GM21576 (cell line): ENCODE results near the gene ST7.
"Not testable (repeated sequence)": the region's sequence is repeated elsewhere in the genome, so short reads cannot be mapped to it uniquely, and the experiment has no call there.

Source experiments
- ATAC-seq: cut with Tn5 transposase; IDR thresholded peaks from one replicate; pipeline ENCODE4 v1.9.1; 2021; ENCODE audit warnings: mild to moderate bottlenecking, moderate library complexity; ENCODE audit not compliant: unreplicated experiment

Gene ST7

DNA sequence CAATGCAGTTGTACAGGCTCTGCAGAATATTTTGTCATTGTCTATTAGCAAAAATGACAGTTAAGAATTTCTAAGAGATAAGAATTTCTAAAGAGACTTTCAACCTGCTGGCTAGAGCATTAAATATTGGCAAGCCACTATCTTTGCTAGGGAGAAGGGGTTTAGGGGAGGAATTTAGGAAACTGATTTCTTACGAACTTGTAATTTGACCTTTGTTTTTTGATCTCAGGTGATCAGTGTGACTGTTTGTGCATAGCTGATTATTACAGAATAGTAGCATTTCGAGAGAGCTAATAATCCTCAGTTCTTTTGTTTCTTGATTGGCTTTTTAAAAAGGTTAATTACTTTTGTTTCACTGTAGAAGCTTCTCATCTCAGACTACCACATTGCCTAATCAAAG, 68.1 kb downstream of the ST7 start:
- no peak for ATAC-seq

DNA sequence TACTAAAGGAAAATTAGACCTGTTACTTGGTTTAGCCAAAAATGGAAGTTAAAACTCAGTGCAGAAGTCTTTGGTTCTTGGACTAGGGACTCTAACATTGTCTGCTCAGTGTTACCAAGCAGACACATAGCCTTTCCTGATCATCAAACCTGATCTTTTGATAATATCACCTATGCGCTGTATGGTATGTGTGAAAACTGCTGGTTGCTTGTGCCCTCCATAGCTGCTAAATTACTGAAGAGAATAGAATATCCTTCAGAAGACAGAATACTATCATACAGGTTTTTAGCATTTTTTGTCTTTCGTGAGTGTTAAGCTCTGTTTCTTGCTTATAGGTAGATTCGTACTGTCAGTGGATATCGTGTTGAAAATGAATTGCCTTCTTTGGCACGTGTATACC, 68.7 kb downstream of the ST7 start:
- ATAC-seq, result no peak

DNA sequence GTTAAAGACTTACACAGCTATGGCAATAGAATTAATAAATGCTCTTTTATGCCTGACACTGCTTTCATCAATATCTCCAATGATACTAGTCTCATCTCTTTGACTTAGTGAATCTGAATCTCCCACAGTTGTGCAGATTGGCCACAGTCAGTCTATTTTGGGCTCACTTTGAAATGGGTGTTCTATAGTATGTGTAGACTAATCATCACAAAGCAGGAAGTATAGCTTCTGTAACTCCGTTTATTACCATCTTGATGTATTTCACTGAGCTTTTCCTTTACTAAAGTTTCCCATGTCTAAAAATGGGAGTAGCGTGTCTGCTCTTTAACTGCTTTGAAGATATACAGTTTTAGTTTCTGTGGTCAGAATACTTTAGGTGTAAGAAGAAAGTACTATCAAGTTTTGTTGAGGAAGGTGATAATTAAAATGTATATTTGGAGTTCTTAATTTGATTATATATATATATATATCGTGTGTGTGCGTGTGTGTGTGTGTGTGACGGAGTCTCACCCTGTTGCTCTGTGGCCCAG, 70.1 kb downstream of the ST7 start:
- ATAC-seq, result peak; percentile 85

DNA sequence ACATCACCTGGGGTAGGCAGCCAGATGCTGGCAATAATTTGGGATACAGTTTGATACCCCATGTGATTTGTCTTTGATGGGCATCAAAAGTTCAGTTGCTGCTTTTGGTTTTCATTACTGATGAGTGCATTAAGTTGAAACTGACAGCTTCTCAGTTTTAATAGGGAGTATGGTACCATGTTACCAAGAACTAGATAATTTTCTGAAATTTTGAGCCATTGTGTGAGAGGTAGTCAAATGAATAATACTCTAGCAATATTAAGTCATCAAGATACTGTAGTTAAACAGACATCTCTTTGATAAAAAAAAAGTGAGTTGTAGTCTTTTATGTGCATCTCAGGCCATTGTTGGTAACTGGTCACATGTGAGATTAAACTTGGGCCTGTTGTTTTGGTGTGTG, 71.5 kb downstream of the ST7 start:
- ATAC-seq, result no peak

DNA sequence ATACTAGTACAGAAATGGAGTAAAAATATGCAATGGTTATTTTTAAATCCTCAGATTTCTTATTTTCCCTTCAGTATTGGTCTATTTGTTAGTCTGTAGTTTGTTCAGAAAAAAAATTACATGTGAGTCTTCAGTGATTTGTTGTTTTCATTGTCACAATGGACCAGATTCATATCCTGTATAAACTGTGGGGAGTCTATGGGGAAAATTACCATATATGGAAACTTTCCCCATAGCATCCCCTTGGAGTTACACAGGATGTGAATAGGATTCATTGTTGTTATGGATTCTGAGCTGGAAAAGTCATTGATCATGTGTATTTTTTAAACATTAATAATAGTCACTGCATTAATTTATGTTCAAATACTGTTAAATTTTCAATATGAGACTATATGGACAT, 72.6 kb downstream of the ST7 start:
- ATAC-seq, result no peak

DNA sequence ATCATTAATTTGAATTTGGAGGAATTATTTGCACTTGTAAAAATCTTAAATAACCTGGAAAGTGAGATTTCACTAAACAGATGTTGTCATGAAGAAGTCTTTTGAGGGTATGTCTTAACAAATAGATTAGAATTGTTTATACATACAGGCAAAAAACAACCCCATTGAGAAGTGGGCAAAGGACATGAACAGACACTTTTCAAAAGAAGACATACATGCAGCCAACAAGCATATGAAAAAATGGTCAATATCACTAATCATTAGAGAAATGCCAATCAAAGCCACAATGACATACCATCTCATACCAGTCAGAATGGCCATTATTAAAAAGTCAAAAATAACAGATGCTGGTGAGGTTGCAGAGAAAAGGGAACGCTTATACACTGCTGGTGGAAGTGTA, 77.0 kb downstream of the ST7 start:
- ATAC-seq, result not testable (repeated sequence)

DNA sequence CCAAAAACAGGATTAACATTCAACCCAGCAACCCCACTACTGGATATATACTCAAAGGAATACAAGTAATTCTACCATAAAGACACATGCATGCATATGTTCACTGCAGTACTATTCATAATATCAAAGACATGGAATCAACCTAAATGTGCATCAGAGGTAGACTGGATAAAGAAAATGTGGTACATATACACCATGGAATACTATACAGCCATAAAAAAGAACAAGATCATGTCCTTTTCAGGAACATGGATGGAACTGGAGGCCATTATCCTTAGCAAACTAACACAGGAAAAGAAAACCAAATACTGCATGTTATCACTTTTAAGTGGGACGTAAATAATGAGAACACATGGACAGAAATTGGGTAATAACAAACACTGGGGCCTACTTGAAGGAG, 77.5 kb downstream of the ST7 start:
- ATAC-seq, result not testable (repeated sequence)

DNA sequence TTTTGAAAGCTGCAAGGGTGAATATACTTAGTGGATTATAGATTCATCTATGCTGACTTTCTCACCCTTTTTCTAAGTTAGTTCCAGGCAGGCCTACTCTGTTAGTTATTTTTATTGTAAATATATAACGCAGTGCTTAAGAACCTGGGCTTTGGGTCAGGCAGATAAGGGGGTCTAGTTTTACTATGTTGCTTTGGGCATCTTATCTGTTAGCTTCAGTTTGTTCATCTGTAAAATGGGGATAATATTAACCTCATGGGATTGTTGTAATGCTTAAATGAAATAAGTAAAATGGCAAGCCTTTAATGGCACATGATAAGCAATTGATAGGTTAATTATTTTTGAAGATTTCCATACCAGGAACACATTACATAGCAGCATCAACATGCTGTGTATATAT, 79.5 kb downstream of the ST7 start:
- ATAC-seq, result no peak

DNA sequence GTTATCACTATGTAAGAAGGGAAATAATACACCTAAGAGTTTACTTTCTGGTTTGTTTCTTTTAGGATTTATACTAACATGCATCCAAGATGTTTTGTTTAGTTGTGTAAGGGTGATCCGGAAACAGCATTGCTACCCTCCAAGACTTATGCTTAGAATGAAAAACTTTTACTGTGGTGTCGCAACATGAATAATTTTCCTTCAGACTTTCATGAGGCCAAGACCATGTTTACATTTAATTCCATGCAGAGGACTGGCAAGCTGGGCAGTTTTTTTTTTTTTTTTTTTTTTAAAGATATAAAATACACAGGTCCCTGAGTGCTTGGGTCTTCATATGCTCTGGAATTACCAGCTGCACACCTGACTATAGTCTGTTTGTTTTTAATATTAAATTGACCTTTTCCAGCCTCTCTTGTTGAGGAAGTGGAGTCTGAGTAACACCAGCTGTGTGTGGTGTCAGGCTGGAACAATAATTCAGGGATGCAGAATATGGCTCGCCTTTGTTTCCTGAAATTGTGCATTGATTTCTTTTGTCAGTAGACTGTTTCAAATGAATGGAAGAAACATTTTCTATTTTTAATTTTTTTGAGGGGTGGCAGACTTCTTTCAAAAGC, 81.7 kb downstream of the ST7 start:
- no peak for ATAC-seq

DNA sequence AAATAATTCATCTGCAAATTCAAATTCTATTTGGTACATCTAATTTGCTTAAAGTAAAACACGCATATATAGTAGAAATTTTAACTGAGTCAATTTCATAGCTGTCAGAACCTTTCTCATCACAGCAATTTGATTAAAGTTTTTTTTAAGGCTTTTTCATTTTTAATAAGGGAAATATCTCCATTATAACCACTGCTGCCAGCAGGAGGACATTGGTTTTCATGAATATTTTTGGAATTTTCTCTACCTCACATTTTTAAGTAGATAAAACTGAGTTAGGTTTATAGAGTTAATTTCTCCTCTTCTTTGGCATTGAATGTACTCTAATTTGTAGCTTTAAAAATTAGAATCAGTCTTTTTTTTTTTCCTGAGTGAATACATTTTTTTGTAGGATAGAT, 82.2 kb downstream of the ST7 start:
- ATAC-seq, result no peak

DNA sequence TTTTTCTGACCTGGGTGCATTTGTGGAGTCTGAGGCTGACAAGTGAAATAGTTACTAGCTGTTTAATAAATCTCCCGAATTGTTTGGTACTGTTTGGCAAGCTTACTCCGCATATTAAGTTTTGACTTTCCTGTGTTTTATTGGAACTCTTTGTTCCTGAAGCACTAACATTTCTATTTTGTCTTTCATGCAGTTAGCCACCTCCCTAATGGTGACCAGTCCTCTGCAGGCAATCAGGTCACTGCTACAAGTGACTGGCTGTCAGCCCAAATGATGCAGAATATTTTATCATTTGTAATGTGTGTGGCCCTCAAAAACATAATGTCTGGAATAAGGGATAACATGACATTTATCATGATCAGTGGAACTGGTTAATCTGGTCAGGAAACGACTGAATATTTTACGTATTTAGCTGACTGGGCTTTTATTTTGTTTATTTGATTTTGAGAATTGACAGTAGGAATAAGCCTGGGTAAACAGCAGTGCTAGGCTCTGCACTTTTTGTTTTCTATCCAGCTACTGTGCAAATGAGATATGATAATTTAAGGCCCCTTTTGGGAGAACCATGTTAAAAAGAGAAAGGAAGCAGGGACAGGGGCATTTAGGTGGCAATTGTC, 82.9 kb downstream of the ST7 start:
- ATAC-seq, result no peak

DNA sequence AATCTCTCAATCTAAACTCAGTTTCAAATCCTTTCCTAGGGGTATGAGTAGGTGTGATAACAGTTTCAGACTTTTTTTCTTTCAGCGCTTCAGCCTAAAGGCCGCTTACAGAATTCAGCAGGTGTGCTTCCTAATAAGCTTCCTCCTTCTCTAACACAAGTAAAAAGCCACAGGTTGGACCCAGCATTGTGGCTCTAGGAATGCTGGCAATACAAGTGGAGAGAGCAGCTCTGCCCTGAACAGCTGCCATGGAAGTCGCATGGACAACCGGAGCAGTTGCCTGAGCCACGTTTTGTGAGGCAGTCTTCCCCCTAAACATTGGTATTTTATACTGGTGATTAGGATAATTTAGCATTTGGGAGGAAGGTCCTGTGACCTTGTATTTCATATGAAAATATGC, 83.5 kb downstream of the ST7 start:
- ATAC-seq, result no peak

DNA sequence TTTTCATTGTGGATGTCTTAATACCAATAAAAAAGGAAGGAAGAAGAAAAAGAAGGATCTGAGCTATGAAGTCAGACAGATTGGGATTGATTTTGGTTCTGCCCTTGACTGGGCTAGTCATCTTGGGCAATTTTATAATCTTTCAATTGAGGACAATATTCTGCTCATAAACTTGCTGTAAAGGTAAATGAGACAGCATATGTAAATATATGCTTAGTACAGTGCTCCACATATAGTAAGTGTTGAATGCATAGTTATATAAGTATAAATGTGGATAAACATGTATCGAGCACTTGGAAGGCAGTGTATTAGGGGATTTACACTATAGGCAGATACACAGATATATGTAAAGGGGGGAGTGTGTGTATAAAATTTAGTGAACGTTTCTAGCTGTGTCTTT, 85.1 kb downstream of the ST7 start:
- no peak for ATAC-seq

DNA sequence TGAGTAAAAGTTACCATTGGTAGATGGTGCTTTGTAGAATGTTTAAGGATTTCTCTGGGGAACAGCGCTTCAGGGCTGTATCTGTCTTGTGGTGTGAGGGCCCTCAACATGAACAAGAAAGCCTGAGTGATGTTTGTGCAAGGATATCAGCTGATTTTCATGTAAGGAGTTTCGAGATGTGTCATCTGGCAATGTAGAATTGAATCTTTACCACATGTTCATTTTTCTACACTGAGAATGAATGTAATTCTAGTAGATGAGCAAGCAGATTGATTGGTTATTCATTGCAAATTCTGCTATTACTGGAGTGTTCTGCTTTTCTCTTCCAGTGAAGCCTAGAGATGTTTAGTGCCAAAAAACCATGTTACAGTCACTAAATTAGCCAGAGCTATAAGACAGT, 87.7 kb downstream of the ST7 start:
- peak; percentile 91 for ATAC-seq

DNA sequence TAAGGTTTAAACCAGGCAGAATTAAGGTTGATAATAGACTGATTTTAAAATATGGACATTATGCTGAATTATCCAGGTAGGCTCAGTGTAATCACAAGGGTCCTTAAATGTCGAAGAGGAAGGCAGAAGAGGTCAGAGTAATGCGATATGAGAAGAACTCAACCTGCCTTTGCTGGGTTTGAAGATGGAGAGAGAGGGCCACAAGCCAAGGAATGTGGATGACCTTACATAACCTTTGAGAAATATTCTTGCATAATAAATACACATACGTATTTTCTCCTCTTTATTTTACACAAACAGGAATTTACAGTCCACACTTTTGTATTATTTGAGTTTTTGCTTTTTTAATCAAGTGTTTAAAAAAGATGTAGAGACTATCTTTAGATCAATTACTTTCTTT, 88.5 kb downstream of the ST7 start:
- no peak for ATAC-seq

DNA sequence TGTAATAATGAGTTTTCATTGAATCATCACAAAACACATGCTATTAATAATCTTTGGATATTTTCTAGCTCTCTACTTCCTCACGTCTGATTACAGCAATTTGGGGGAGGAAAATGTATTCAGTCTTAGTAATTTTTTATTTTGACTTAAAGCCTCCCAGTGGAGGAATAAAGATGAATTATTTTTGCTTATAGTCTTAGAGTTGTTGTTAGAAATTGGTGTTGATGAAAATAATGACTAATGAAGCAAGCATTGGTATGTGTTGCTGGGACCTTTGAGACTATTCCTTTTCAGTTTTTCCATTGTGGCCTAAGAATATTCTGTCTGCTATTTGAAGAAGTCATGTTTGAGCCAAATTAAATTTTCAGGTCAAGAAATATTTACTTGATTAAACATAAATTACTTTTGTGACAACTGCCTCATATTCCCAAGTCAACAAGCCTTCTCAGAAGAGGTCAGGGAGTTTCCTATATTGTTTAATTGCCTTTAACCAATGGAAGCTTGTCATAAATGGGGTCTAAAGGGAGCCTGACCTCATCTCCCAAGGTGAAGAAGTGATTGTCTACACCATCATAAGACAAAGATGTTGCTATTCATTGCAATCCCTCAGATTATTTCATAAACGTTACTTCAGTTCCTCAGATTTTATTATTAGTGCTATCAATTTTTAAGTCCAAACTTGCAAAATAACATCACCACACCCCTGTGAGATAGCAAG, 90.0 kb downstream of the ST7 start:
- no peak for ATAC-seq

DNA sequence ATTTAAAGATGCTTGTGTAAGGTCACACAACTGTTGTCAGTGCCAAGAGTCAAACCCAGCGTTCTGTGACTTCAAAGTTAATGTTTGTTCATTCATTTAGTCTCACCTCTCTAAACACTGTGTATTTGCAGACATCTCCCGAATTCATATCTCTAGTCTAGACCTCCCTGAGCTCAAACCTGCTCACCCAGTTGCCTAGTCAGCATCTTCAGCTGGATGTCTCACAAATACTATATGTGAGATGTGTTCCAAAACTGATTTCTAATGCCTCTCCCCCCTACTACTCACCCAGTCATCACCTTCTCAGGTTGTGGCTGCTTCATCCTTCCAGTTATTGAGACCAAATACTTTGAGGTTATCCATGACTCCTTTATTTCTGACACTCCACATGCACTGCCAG, 91.4 kb downstream of the ST7 start:
- ATAC-seq, result no peak

DNA sequence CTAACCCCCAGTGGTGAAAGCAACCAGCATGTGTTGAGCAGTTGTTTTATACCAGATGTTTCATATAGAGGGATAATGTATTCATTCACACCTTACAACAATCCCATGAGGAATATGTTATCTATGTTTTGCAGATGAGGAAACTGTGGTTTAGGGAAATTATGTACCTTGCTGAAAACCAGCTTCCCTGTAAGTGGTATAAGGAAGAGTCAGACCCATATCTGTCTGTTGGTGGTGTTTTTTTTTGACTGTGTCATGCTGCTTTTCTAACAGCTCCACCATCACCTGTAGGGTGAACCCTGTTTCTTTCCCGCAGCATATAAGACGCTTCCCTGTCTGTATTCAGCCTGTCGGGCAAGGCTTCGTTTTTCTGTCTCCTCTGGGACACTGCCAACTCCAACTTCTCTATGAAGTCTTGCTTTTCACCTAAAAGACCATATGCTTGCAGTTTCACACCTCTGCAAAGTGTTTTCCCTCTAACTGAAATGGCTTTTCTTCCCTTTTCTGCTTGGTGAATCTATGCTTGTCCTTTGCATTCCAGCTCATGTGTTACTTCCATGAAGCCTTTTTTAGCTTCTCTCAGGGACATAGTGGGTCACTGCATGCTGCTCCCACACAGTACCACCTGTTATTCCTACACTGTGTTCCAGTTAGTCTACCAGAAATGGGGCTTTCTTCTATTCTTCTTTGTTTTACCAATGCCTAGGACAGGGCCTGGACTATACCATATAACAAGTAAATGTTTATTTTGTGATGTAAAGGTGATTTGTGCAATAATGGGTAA, 92.8 kb downstream of the ST7 start:
- ATAC-seq, result no peak

DNA sequence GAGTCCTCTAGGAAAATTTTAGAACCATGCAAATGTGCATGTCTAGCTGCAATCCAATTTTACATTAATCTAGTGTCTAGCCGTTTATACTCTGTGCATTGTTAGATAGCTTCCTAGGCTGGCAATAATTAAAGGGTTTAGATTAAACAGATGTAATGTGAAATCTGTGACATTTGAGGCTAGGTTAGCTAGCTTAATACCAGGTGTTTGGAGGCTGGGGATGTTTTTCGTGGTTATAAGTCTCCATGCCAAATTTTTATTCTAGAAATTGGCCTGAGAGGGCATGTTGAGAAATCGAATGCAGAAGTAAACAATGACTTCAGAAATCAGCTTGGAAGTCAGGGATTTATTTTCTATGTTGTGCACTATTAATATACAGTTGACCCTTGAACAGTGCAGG, 94.2 kb downstream of the ST7 start:
- no peak for ATAC-seq

DNA sequence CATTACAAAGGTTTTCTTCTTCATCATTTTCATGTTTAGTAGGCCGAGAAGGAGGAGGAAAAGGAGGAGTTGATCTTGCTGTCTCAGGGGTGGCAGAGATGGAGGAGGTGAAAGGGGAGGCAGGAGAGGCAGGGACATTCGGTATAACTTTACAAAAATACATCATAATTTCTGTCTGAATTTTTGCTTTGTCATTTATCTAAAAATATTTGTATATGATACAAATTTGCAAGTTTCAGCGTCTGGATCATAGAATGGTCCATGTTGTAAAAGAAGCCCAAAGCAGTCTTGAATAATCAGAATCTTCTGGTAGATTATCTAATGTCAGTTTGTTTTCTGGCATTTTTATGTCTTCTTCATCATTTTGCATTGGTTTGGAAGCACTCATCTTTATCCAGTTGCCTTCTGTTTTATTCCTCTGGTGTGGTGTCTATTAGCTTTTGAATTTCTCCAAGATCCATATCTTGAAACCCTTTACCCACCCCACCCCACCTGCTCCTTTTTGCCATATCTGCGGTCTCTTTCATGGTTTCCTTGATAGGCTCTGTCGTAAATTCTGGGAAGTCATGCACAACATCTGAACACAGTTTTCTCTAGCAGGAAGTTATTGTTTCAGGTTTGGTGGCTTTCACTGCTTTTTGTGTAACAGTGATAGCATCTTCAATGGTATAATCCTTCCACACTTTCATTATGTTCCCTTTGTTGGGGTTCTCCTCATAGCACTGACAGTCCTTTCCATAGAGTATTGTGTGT, 95.0 kb downstream of the ST7 start:
- ATAC-seq, result no peak

DNA sequence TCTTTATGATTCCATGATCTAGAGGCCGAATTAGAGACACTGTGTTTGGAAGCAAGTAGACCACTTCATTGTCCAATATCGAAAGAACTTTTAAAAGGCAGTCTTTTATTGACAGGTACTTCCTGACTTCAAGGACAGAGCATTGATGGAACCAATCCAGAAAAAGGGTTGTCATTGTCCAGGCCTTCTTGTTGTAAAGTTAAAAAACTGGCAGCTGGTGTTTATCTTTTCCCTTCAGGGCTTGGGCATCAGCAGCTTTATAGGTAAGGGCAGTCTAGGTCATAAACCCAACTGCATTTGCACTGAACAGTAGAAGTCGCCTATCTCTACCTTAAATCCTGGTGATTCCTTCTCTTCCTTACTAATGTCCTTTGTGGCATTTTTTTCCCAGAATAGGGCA, 95.6 kb downstream of the ST7 start:
- ATAC-seq, result no peak
